Neuronal stem cell (in vitro differentiated cells): ENCODE measurements around the gene RARB.

ENCODE experiments used
- DNase-seq: peaks from one replicate; pipeline ENCODE4 v3.0.0-alpha.2; 2013; ENCODE audit warnings: low spot score
- H2AFZ ChIP-seq: one replicate; pipeline ENCODE4 v1.6.1; 2013; ENCODE audit warnings: mild to moderate bottlenecking, low read length, inconsistent platforms
- H2AK5ac ChIP-seq: 2 replicates; pipeline ENCODE4 v1.6.1; 2013; ENCODE audit warnings: low read depth, mild to moderate bottlenecking, inconsistent platforms, low read length, moderate library complexity, mixed read lengths
- H2BK120ac ChIP-seq: 2 replicates; pipeline ENCODE4 v1.6.1; 2013; ENCODE audit warnings: low read depth, mild to moderate bottlenecking, inconsistent platforms, low read length, moderate library complexity, mixed read lengths
- H2BK12ac ChIP-seq: one replicate; pipeline ENCODE4 v1.6.1; 2013; ENCODE audit warnings: low read length, inconsistent platforms
- H2BK15ac ChIP-seq: 2 replicates; pipeline ENCODE4 v1.6.1; 2013; ENCODE audit warnings: mild to moderate bottlenecking, low read length, inconsistent platforms, mixed read lengths
- H2BK5ac ChIP-seq: one replicate; pipeline ENCODE4 v1.6.1; 2013; ENCODE audit warnings: inconsistent platforms, mild to moderate bottlenecking, low read length, moderate library complexity
- H3K14ac ChIP-seq: one replicate; pipeline ENCODE4 v1.6.1; 2013; ENCODE audit warnings: low read length, inconsistent platforms
- H3K18ac ChIP-seq: 2 replicates; pipeline ENCODE4 v1.6.1; 2013; ENCODE audit warnings: low read length, inconsistent platforms
- H3K23ac ChIP-seq: 2 replicates; pipeline ENCODE4 v1.6.1; 2013; ENCODE audit warnings: low read depth, mild to moderate bottlenecking, mixed read lengths, low read length, inconsistent platforms; ENCODE audit not compliant: poor library complexity
- H3K27ac ChIP-seq: replicated peaks from 3 replicates; pipeline ENCODE4 v1.5.1; 2013; ENCODE audit warnings: low read length, inconsistent platforms
- H3K27me3 ChIP-seq, 3 experiments: 2 replicates each; pipeline ENCODE4 v1.6.1; 2013; ENCODE audit warnings: low read length in 3 of 3, mild to moderate bottlenecking in 2 of 3, inconsistent platforms in 1 of 3, low read depth in 1 of 3, mixed read lengths in 1 of 3, moderate library complexity in 1 of 3; ENCODE audit not compliant: control insufficient read depth in 3 of 3, insufficient read depth in 3 of 3
- H3K36me3 ChIP-seq, 2 donors: replicated peaks in 1 of 2; 2 replicates each; pipeline ENCODE4 v1.6.1; 2013; ENCODE audit warnings: low read length in 2 of 2; ENCODE audit not compliant: control insufficient read depth in 2 of 2, insufficient read depth in 2 of 2
- H3K4ac ChIP-seq: 2 replicates; pipeline ENCODE4 v1.6.1; 2013; ENCODE audit warnings: inconsistent platforms, mild to moderate bottlenecking, low read length, moderate library complexity
- H3K4me1 ChIP-seq, 2 donors: 1 replicate in 1 of 2; 2 replicates in 1 of 2; pipeline ENCODE4 v1.6.1; 2013; ENCODE audit warnings: low read length in 2 of 2, low read depth in 1 of 2; ENCODE audit not compliant: control insufficient read depth in 2 of 2, insufficient read depth in 1 of 2
- H3K4me2 ChIP-seq: one replicate; pipeline ENCODE4 v1.6.1; 2013; ENCODE audit warnings: mild to moderate bottlenecking, low read length, inconsistent platforms; ENCODE audit not compliant: insufficient read depth, poor library complexity, severe bottlenecking
- H3K4me3 ChIP-seq, 2 donors: 2 replicates each; pipeline ENCODE4 v1.5.1; 2013; ENCODE audit warnings: low read length in 2 of 2, mild to moderate bottlenecking in 2 of 2, inconsistent platforms in 1 of 2, moderate library complexity in 1 of 2
- H3K79me1 ChIP-seq: one replicate; pipeline ENCODE4 v1.6.1; 2013; ENCODE audit warnings: low read depth, mild to moderate bottlenecking, inconsistent platforms, low read length, moderate library complexity
- H3K9ac ChIP-seq: one replicate; pipeline ENCODE4 v1.6.1; 2013; ENCODE audit warnings: mild to moderate bottlenecking, low read depth, low read length, inconsistent platforms; ENCODE audit not compliant: poor library complexity
- H3K9me3 ChIP-seq, 2 donors: replicated peaks in 1 of 2; 2 replicates each; pipeline versions ENCODE3 to v1.6.1; 2013; ENCODE audit warnings: low read length in 2 of 2, mild to moderate bottlenecking in 2 of 2, inconsistent platforms in 1 of 2, low read depth in 1 of 2, mixed read lengths in 1 of 2, moderate library complexity in 1 of 2; ENCODE audit not compliant: control insufficient read depth in 2 of 2, insufficient read depth in 1 of 2
- H4K8ac ChIP-seq: one replicate; pipeline ENCODE4 v1.6.1; 2013; ENCODE audit warnings: low read depth, mild to moderate bottlenecking, inconsistent platforms, low read length, moderate library complexity
- H4K91ac ChIP-seq: one replicate; pipeline ENCODE4 v1.6.1; 2013; ENCODE audit warnings: low read length, low read depth, mild to moderate bottlenecking, inconsistent platforms; ENCODE audit not compliant: poor library complexity
- WGBS, 2 donors: extraction: QIAGEN DNeasy Blood & Tissue Kit; methylation state at CpG; one replicate each; pipeline ENCODE4 v1.1.7; 2013; ENCODE audit warnings: missing lambda C conversion rate in 2 of 2, mixed read lengths in 1 of 2; ENCODE audit not compliant: insufficient read length in 2 of 2, insufficient replicate concordance in 1 of 2; ENCODE audit errors: extremely low coverage in 2 of 2; 5-methylcytosine and 5-hydroxymethylcytosine counted together

Gene RARB

DNA sequence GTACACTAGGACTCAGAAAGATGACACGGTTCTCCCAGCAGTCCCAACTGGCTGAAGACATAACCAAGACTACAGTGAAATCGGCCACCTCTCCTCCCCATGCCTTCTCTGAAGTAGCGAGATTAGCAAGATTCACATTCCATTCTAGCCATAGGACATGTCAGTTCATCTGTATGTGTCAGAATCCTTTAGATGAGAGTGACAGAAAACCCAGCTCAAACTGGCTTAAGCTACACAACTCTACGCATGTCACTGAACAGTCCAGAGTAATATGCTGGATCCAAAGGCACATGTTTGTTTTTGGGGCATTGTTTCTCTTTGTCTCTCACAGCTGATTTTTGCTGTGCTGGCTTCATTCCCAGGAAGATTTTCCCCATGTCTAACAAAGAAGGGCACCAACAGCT is 75.8 kb downstream of the RARB start:
- no peak overlapping the region for H3K4me2 ChIP-seq
- no peak overlapping the region for H3K14ac ChIP-seq
- no peak overlapping the region for H3K18ac ChIP-seq
- no peaks in the 10 kb centered on the region for H3K27me3 ChIP-seq
- peaks cover 0 to 2% of the 10 kb centered on the region in 2 donors for H3K4me1 ChIP-seq
- no peak overlapping the region for H3K23ac ChIP-seq
- no peak overlapping the region for H2BK15ac ChIP-seq
- H4K91ac ChIP-seq = no peak overlapping the region
- no peak overlapping the region for H3K4me3 ChIP-seq
- H3K9me3 ChIP-seq = peaks cover 0 to 5% of the 10 kb centered on the region in 2 donors
- no peaks in the 10 kb centered on the region for H3K79me1 ChIP-seq
- H3K9ac ChIP-seq = no peak overlapping the region
- H3K27ac ChIP-seq = no peak overlapping the region
- peak overlapping the region; percentile 63 for H2AFZ ChIP-seq
- no peak overlapping the region for H2BK5ac ChIP-seq
- no peak overlapping the region for H4K8ac ChIP-seq
- H3K36me3 ChIP-seq = no peaks in the 10 kb centered on the region
- no peak overlapping the region for H2BK12ac ChIP-seq
- DNase-seq = no peak
- no CpG with 5 or more reads among the region's 4 CpGs for WGBS, 2 donors
- H2AK5ac ChIP-seq = no peak overlapping the region
- no peak overlapping the region for H2BK120ac ChIP-seq
- H3K4ac ChIP-seq = no peak overlapping the region

- Histone ChIP-seq H3K9me3 (peaks cover 0 to 5% of the 10 kb centered on the region in 2 donors), H3K4me3 (no peak overlapping the region), H3K27ac (no peak overlapping the region), H3K23ac (no peak overlapping the region), H3K36me3 (no peaks in the 10 kb centered on the region), H2BK12ac (no peak overlapping the region), H3K18ac (no peak overlapping the region), H3K4me1 (peaks cover 0 to 2% of the 10 kb centered on the region in 2 donors), H2BK15ac (no peak overlapping the region), H3K79me1 (no peaks in the 10 kb centered on the region), H2BK5ac (no peak overlapping the region), H4K91ac (no peak overlapping the region), H3K9ac (no peak overlapping the region), H3K4ac (no peak overlapping the region), H3K14ac (no peak overlapping the region), H2BK120ac (no peak overlapping the region), H2AFZ (no peak overlapping the region), H3K27me3 (no peaks in the 10 kb centered on the region), H3K4me2 (no peak overlapping the region), H2AK5ac (no peak overlapping the region), H4K8ac (no peak overlapping the region)
- no peak for DNase-seq
- no CpG with 5 or more reads among the region's 4 CpGs for WGBS, 2 donors
Measured at GRCh38 chr3:25505581-25505980, 77.5 kb downstream of the RARB start.

GRCh38 chr3:25507811-25508210 is 79.7 kb downstream of the RARB start:
- no peak overlapping the region for H2BK12ac ChIP-seq
- no peak overlapping the region for H2AFZ ChIP-seq
- H4K91ac ChIP-seq = no peak overlapping the region
- no peak overlapping the region for H3K4me3 ChIP-seq
- no peak overlapping the region for H3K4me2 ChIP-seq
- no peak overlapping the region for H4K8ac ChIP-seq
- H3K79me1 ChIP-seq = no peaks in the 10 kb centered on the region
- H3K23ac ChIP-seq = no peak overlapping the region
- H2BK15ac ChIP-seq = no peak overlapping the region
- peaks cover 0 to 2% of the 10 kb centered on the region in 2 donors for H3K9me3 ChIP-seq
- no CpG with 5 or more reads among the region's 1 CpG for WGBS, 2 donors
- no peak overlapping the region for H2BK120ac ChIP-seq
- H3K36me3 ChIP-seq = no peaks in the 10 kb centered on the region
- no peak overlapping the region for H3K9ac ChIP-seq
- no peak overlapping the region for H3K14ac ChIP-seq
- H3K4me1 ChIP-seq = peaks cover 0 to 2% of the 10 kb centered on the region in 2 donors
- H3K4ac ChIP-seq = no peak overlapping the region
- DNase-seq = no peak
- H2AK5ac ChIP-seq = no peak overlapping the region
- no peaks in the 10 kb centered on the region for H3K27me3 ChIP-seq
- no peak overlapping the region for H3K27ac ChIP-seq
- H2BK5ac ChIP-seq = no peak overlapping the region
- no peak overlapping the region for H3K18ac ChIP-seq

GRCh38 chr3:25508433-25508832 is 80.4 kb downstream of the RARB start:
- Histone ChIP-seq H4K8ac (no peak overlapping the region), H3K14ac (no peak overlapping the region), H2AK5ac (no peak overlapping the region), H3K4me1 (peaks cover under 1 to 2% of the 10 kb centered on the region in 2 donors), H3K4ac (no peak overlapping the region), H3K4me2 (no peak overlapping the region), H3K23ac (no peak overlapping the region), H3K27me3 (no peaks in the 10 kb centered on the region), H3K79me1 (no peaks in the 10 kb centered on the region), H2BK120ac (no peak overlapping the region), H3K18ac (no peak overlapping the region), H2BK12ac (no peak overlapping the region), H2AFZ (no peak overlapping the region), H4K91ac (no peak overlapping the region), H3K4me3 (no peak overlapping the region), H2BK5ac (no peak overlapping the region), H2BK15ac (no peak overlapping the region), H3K9ac (no peak overlapping the region), H3K9me3 (peaks cover 0 to 2% of the 10 kb centered on the region in 2 donors), H3K27ac (no peak overlapping the region), H3K36me3 (no peaks in the 10 kb centered on the region)
- no CpG with 5 or more reads among the region's 1 CpG for WGBS, 2 donors
- DNase-seq = no peak
